GM19468 (cell line): ENCODE results near the gene SGPP1.
"Not testable (repeated sequence)": the region's sequence is repeated elsewhere in the genome, so short reads cannot be mapped to it uniquely, and the experiment has no call there.

ENCODE experiments used
- ATAC-seq: cut with Tn5 transposase; IDR thresholded peaks from one replicate; pipeline ENCODE4 v1.9.1; 2021; ENCODE audit warnings: mild to moderate bottlenecking, moderate library complexity, moderate number of reproducible peaks; ENCODE audit not compliant: unreplicated experiment; ENCODE audit errors: extremely low read depth

Gene SGPP1

GRCh38 chr14:63677891-63678379, 49.9 kb downstream of the SGPP1 start:
- ATAC-seq = no peak

- ATAC-seq = no peak
Observed at GRCh38 chr14:63676615-63677014, 51.2 kb downstream of the SGPP1 start.

DNA sequence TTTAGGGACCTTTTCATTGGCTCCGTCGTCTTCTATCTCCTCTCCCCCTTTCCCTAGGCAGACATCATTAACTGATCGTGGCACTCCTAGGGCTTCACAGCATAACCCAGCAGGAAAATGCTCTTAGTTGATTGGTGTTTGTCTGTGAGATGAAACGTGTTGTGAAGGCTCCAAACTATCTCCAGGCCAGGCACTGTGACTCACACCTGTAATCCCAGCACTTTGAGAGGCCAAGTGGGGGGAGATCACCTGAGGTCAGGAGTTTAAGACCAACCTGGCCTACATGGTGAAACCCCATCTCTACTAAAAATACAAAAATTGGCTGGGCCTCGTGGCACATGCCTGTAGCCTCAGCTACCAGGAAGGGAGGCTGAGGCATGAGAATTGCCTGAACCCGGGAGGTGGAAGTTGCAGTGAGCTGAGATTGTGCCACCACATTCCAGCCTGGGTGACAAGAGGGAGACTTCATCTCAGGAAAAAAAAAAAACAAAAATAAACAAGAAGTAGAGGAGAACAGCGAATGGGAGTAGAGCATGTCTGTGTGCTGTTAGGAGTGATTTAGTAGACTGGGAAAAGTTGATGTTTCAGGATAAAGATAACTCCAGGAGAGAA, 53.9 kb downstream of the SGPP1 start:
- ATAC-seq = no peak

DNA sequence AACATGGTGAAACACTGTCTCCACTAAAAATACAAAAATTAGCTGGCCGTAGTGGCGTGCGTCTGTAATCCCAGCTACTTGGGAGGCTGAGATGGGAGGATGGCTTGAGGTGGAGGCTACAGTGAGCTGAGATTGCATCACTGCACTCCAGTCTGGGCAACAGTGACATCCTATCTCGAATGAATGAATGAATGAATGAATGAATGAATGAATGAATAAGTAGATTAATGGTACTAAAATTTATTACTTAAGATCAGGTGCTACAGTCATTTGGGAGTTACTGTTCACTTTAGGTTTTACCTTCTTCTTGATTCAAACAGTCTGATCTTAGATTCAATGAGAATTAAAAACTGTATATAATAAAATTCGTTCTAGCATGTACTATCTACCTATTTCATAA, 54.6 kb downstream of the SGPP1 start:
- no peak for ATAC-seq

DNA sequence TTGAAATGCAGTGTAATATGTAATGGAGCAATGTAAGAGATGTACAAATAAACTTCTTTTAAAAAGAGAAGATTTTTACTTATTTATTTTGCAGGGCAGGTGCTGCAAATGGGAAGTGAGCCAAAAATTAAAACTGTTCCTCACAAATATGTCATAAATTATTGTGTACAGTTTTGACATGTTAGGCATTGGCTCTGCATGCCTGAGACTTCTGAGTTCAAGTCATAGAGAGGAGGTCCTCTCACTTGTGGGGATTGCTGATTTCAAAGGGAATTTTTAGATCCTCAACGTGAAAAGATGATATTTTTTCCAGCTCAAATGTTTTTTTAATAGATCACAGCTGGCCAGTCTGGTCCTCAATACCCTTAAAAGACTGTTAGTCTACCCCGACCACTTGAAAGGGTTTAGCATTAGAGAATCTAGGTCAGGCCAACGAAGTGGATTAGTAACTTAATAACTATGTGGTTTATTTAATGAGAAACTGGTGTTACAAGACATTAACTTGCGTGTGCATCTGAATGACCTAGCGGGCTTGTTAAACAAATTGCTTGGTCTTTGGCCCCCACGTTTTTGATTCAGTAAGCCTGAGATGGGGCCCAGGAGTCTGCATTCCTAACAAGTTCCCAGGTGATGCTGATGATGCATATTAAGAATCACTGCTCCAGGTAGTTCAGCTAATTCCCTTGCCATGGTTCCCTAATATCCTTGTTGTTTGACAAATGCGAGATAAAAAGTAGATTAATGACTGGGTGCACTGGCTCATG, 55.3 kb downstream of the SGPP1 start:
- ATAC-seq = peak; percentile 20

DNA sequence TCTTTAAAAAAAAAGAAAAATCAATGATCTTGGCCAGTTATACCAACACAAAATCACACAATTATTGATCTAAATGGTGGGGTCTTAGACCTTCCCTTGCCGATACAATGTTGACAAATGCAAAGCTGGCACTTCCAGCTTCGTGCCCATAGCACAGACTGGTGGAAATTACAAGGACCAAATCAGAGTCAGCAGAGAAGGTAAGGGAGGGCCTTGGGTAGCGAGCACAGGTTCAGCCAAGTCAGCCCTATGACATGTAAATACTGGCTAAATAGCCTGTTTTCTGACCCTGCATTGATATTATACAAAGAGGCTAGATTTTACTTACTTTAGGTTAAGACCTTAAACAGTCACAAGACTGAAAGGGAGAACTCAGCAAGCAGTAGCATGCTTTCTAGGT, 55.9 kb downstream of the SGPP1 start:
- ATAC-seq = no peak

DNA sequence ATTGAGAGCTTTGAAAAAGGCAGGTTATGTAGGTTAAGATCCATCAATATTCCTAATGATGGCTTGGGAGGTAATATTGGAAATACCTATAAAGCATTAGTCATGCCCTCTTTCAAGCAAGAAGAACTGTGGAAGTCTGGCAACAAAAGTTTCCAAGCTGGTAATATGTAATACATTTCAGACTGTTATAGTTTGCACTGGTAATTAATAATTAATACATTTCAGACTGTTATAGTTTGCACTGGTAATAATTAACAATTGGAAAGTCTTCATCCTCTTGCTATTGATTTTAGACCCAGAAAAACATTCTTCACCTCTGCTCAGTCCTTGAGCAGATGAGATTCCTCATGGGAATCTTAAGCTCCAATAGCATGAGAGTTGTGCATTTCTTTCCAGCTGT, 57.2 kb downstream of the SGPP1 start:
- no peak for ATAC-seq

DNA sequence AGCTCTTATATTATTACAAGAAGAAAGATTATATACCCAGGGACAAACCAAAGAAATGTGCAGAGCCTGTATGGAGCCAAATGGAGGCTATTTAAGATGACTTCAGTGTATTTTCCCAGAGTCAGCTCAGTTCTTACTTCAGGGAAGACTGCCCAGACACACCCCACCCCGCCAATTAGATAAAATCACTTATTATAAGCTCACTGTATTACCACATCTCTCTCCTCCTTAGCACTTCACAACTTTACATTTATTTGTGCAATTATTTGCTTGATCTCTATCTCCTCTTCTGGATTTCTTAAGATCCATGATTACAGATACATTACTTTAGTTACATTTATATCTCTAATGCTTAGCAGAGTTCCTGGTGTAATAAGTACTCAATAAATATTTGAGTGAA, 61.5 kb downstream of the SGPP1 start:
- no peak for ATAC-seq

- no peak for ATAC-seq
Observed at GRCh38 chr14:63663428-63664341, 64.2 kb downstream of the SGPP1 start.

DNA sequence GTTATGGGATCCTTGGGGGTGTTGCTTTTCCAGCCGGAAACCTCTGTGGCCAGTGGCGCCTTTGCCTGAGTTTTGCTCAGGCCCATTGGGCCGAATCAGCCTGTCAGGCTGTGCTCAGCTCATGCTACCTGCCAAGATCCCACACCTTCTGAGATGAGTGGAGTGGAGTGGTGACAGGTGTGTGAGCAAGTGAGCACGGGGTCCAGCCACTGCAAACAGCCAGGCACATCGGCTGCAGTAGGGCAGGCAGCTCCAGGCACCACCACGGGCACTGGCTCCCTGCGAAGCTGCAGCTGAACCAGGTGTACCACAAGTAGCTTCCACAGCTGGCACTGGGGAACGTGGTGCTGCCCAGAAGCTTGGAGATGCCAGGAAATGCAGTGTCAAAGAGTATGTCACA, 65.1 kb downstream of the SGPP1 start:
- no peak for ATAC-seq

DNA sequence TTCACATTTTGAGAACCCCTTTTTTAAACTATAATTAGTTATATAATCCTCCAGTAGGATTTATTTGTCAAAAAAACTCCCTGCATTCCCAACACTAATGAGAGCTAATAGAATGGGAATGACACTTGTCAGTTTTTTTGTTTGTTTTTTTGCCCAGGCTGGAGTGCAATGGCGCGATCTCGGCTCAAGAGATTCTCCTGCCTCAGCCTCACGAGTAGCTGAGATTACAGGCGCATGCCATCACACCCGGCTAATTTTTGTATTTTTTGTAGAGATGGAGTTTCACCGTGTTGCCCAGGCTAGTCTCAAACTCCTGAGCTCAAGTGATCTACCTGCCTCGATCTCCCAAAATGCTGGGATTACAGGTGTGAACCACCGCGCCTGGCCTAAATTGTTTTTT, 66.0 kb downstream of the SGPP1 start:
- not testable (repeated sequence) for ATAC-seq

DNA sequence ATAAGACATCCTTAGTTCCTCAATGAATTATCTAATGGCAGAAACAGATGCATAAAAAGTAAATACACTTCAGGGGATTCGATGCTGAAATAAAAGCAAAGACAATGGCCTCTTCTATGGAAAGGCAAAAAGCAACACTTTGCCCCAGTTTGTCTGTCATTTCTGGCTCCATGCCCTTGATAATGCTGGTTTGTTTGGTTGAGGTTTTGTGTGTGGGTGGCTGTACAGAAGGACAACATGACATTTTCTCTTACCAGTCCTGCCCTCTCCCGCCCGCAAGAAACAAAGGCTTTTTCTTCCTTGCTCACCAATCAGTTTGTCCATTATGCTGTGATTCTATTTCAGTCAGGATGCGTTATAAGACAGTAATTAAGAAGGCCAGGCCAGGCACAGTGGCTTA, 68.1 kb downstream of the SGPP1 start:
- ATAC-seq = no peak

DNA sequence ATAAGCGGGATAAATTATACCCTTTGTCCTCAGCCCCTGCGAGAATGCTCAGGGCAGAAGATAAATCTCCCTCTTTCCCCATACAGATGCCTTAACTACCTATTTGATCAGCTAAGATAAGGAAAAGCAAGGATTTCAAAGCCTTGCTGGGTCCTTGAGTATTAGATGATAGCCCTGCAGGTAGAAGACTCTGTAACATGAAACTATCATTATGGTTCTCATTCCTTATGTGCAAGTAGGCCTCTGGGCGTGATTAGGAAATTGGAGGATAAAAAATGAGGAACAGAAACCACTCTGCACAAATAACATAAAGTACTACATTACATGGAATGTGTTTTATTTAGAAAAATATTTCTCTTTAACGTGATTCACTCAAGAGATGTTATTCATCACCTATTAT, 71.7 kb downstream of the SGPP1 start:
- ATAC-seq = no peak

DNA sequence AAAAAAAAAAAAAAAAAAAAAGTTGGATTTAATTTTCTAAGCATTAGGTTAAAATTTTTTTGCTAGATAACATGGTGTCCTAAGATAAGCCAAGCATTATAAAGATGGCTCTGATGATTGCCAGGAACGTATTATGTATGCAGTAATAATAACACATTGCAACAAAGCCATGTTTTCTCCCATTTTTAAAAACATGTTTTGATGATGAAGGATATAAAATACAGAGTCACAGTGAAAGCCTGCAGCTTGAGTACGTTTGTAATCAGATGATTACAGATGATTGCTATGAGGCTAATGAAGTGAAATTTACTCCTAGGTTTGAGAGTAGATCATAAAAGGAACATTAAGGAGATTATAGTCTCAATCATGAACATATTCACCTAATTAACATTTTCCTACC, 72.9 kb downstream of the SGPP1 start:
- no peak for ATAC-seq

DNA sequence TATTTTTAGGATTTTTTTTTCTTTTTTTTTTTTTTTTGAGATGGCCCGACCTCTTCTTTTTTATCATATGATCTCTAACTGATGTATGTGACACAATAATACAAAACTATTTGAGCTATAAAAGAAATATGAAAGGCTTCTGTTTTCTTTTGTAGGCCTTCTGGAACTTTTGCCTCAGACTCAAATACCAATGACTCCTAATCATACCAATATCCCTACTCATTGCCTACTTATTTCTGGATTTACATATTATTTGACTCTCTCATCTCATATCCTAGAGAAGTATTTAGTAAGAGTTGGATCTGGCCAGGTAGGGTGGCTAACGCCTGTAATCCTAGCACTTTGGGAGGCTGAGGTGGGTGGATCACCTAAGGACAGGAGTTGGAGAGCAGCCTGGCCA, 73.5 kb downstream of the SGPP1 start:
- ATAC-seq = no peak

GRCh38 chr14:63652406-63652805, 75.5 kb downstream of the SGPP1 start:
- ATAC-seq = no peak

- no peak for ATAC-seq
Observed at GRCh38 chr14:63650256-63650952, 77.5 kb downstream of the SGPP1 start.

DNA sequence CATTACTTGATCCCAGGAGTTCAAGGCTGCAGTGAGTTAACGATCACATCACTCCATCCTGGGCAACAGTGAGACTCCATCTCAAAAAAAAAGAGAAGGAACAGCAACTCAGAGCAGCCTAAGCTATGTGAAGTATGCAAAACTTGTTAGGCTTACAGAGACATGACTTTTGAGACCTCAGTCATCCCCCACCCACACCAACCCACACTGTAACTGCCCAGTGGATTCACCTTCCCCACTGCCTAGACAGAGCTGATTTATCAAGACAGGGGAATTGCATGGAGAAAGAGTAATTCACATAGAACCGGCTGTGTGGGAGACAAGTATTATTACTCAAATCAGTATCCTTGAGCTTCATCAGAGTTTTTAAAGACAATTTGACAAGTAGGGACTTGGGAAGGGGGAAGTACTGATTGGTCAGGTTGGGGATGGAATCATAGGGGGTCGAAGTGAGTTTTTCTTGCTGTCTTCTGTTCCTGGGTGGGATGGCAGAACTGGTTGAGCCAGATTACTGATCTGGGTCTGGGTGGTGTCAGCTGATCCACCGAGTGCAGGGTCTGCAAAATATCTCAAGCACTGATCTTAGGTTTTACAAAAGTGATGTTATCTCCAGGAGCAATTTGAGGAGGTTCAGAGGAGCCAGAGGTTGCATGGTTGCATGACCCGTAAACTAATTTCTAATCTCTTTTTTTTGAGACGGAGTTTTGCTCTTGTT, 80.0 kb downstream of the SGPP1 start:
- no peak for ATAC-seq

DNA sequence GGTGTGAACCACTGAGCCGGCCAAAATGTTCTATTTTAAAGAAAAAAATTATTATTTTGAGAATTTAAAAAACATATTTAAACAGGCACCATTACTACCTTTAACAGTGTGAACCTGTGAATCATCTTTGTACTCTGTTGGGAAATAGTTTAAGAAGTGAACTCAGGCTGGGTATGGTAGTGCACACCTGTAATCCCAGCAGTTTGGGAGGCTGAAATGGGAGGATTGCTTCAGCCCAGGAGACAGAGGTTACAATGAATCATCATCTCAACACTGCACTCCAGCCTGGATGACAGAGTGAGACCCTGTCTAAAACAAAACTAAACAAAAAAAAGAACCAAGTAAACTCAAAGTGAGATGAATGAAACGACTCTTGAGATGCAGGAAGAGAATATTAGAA, 83.1 kb downstream of the SGPP1 start:
- ATAC-seq = no peak
